Measurements from ENCODE around the gene TIMM9. TPM values are rescaled to one million over a fixed set of nuclear protein-coding genes. Genes with fewer than 3 reads are reported as not detected.

Gene TIMM9
- total RNA-seq, 6 donors from 2014 or later: 8.7 to 24.3 (median 20.5) TPM

DNA sequence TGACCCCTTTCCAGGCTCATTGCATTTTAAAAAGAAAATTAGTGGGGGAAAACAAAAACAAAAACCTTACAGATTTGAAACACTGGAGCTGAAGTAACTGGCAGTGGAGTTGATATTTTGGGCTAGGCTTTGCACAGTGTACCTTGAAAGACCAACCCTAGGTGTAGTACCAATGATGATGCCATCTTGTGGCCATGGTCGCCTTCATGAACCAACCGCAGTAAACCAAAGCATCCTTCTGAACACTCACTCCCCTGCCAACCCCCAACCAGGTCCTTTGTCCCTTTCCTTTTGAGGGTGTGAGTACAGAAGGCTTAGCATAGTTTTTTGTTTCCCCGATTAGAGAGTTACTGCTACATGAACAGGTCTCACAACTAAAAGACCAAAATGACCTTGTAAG lies 25.7 kb downstream of the TIMM9 start:
- ATAC-seq (ENCODE audit: low FRiP score in 2 of 2): no peak
- Histone ChIP-seq H3K36me3 (no peaks in the 10 kb centered on the region), H3K27ac (no peak overlapping the region), H3K27me3 (no peaks in the 10 kb centered on the region), H3K4me3 (no peak overlapping the region), H3K9me3 (no peaks in the 10 kb centered on the region), H3K4me1 (peaks cover 0 to 3% (median 2%) of the 10 kb centered on the region in 4 donors)
- no peak for DNase-seq
- no peak for TF ChIP-seq POLR2AphosphoS5 (IDR thresholded peaks at IDR 0.05)
- TF ChIP-seq POLR2A (IDR thresholded peaks at IDR 0.05): no peak
- TF ChIP-seq, protein P1, sequence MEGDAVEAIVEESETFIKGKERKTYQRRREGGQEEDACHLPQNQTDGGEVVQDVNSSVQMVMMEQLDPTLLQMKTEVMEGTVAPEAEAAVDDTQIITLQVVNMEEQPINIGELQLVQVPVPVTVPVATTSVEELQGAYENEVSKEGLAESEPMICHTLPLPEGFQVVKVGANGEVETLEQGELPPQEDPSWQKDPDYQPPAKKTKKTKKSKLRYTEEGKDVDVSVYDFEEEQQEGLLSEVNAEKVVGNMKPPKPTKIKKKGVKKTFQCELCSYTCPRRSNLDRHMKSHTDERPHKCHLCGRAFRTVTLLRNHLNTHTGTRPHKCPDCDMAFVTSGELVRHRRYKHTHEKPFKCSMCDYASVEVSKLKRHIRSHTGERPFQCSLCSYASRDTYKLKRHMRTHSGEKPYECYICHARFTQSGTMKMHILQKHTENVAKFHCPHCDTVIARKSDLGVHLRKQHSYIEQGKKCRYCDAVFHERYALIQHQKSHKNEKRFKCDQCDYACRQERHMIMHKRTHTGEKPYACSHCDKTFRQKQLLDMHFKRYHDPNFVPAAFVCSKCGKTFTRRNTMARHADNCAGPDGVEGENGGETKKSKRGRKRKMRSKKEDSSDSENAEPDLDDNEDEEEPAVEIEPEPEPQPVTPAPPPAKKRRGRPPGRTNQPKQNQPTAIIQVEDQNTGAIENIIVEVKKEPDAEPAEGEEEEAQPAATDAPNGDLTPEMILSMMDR (IDR thresholded peaks at IDR 0.05): no peak
- no peak for TF ChIP-seq EP300 (IDR thresholded peaks at IDR 0.05)
- 84 to 87% methylated on average over 3 of the region's 3 CpGs for WGBS, 2 donors

DNA sequence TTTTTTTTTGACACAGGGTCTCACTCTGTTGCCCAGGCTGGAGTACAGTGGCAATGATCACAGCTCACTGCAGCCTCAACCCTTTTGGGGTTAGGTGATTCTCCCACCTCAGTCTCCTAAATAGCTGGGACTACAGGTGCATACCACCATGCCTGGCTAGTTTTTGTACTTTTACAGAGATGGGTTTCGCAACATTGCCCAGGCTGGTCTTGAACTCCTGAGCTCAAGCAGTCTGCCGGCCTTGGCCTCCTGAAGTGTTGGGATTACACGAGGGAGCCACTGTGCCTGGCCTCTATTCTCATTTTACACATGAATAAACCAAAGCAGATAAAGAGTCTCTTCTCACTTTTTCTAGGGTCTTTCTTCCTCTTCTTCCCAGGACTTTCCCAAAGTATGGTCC lies 28.4 kb downstream of the TIMM9 start:
- H3K36me3 ChIP-seq: no peaks in the 10 kb centered on the region
- no peaks in the 10 kb centered on the region for H3K27me3 ChIP-seq
- TF ChIP-seq, protein P1 (IDR thresholded peaks at IDR 0.05): no peak
- TF ChIP-seq EP300 (IDR thresholded peaks at IDR 0.05): no peak
- no peak for TF ChIP-seq POLR2A (IDR thresholded peaks at IDR 0.05)
- TF ChIP-seq POLR2AphosphoS5 (IDR thresholded peaks at IDR 0.05): no peak
- no peaks in the 10 kb centered on the region for H3K9me3 ChIP-seq
- peaks cover 3 to 15% (median 7%) of the 10 kb centered on the region in 4 donors for H3K4me1 ChIP-seq
- ATAC-seq (ENCODE audit: low FRiP score in 2 of 2) (no peak), DNase-seq (no peak)
- WGBS, 2 donors: 91 to 92% methylated on average over 3 of the region's 3 CpGs
- no peak overlapping the region for H3K4me3 ChIP-seq
- no peak overlapping the region for H3K27ac ChIP-seq

DNA sequence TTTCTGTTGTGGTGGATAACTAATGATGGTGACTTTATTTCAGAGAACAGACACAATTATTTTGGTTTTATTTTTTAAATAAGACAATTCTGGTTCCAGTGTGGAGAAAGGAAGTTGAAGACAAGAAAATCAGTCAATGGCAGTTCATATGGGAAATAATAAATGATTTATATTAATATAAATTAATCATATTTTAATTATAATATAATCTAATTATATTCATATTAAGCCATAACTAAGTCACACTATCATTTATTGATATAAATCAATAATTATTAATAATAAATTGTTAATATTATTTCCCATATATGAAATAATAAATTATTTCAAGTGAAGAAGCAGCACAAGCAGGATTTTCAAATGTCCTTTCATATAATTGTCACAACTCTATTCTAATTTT lies 28.8 kb downstream of the TIMM9 start:
- no peaks in the 10 kb centered on the region for H3K27me3 ChIP-seq
- TF ChIP-seq POLR2AphosphoS5 (IDR thresholded peaks at IDR 0.05): no peak
- TF ChIP-seq, protein P1 (IDR thresholded peaks at IDR 0.05): no peak
- no peak for TF ChIP-seq POLR2A (IDR thresholded peaks at IDR 0.05)
- no peak for TF ChIP-seq EP300 (IDR thresholded peaks at IDR 0.05)
- DNase-seq: no peak
- H3K4me3 ChIP-seq: no peak overlapping the region
- H3K36me3 ChIP-seq: no peaks in the 10 kb centered on the region
- ATAC-seq (ENCODE audit: low FRiP score in 2 of 2): no peak
- H3K27ac ChIP-seq: no peak overlapping the region
- H3K4me1 ChIP-seq: peaks cover 3 to 15% (median 7%) of the 10 kb centered on the region in 4 donors
- H3K9me3 ChIP-seq: no peaks in the 10 kb centered on the region

DNA sequence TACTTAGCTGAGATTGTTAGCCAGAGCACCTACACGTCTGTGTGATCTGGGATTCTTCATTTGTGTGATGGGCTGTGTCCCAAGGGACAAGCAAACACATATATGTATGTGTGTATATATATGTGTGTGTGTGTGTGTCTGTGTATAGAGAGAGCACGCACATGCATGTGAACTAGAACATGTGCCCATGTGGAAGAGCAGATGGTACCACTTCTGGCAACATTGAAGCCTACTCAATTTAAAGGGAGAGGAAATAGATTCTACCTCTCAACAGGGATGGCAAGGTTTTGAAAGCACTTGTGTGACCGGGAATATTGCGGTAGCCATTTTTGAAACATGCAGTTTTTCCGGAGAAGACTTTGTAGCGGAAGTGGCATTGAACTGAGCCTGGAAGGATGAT lies 30.2 kb downstream of the TIMM9 start:
- WGBS, 2 donors: 95 to 97% methylated on average over 6 of the region's 6 CpGs

More for the DNA sequence above, 30.2 kb downstream of the TIMM9 start:
- ATAC-seq (ENCODE audit: low FRiP score in 2 of 2) (no peak), DNase-seq (no peak)
- TF ChIP-seq EP300 (IDR thresholded peaks at IDR 0.05) (no peak), POLR2AphosphoS5 (IDR thresholded peaks at IDR 0.05) (no peak), POLR2A (IDR thresholded peaks at IDR 0.05) (no peak)
- TF ChIP-seq, protein P1 (IDR thresholded peaks at IDR 0.05): no peak
- Histone ChIP-seq H3K4me1 (peaks cover 3 to 15% (median 7%) of the 10 kb centered on the region in 4 donors), H3K36me3 (no peaks in the 10 kb centered on the region), H3K4me3 (no peak overlapping the region), H3K27me3 (no peaks in the 10 kb centered on the region), H3K27ac (no peak overlapping the region), H3K9me3 (no peaks in the 10 kb centered on the region)
